ENCODE results near the gene NPHP4. TPM values are rescaled to one million over a fixed set of nuclear protein-coding genes. Genes with fewer than 3 reads are reported as not detected.

The NPHP4 gene
- polyA plus RNA-seq, 1 of the 3 experiments (the other 2 are of a cell fraction) = 7.0 TPM

DNA sequence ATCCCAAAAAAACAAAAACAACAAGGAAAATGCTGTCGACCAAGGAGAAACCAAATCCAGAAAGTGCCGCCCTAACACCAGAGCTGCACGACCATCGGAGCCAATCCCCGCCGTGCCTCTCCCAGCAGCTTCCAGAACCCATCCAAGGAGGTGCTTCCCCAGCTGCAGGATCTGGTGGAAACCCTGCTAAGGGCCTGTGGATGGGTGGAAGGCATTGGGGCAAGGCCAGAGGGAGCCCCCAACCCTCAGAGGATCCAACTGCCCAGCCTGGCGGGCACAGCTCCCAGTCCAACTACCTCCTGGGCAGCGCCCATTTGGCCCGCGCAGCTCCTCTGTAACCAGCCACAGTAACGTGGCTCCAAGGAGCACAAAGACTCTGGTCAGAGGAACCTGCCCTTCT lies 81.6 kb downstream of the NPHP4 start:
- POLR2A ChIA-PET = no interaction called here
- H3K9me3 ChIP-seq = no peaks in the 10 kb centered on the region
- WGBS (ENCODE audit: low lambda C conversion rate) = 96% methylated on average over 4 of the region's 11 CpGs

More for the DNA sequence above, 81.6 kb downstream of the NPHP4 start:
- H3K4me3 ChIP-seq (ENCODE audit: low read depth in 2 of 2, low read length in 1 of 2) = no peak overlapping the region
- H3K9ac ChIP-seq = no peak overlapping the region
- no peak overlapping the region for H2AFZ ChIP-seq (ENCODE audit: low read depth)
- H3K4me1 ChIP-seq (ENCODE audit: control insufficient read depth in 1 of 2, insufficient read depth in 2 of 2, low read depth in 1 of 2, low read length in 1 of 2) = peaks cover 0 to 9% of the 10 kb centered on the region in 2 experiments; a peak in 1 of 4 replicates
- peaks cover 0 to 1% of the 10 kb centered on the region in 2 experiments for H3K36me3 ChIP-seq (replicated peaks in 1 of 2; ENCODE audit: control insufficient read depth in 1 of 2, insufficient read depth in 2 of 2, low read length in 1 of 2)
- H3F3A ChIP-seq (replicated peaks; ENCODE audit: insufficient read depth) = no peaks in the 10 kb centered on the region
- H3K4me2 ChIP-seq = no peak overlapping the region
- H3K79me2 ChIP-seq (ENCODE audit: insufficient read depth) = no peaks in the 10 kb centered on the region
- TF ChIP-seq MEF2A (IDR thresholded peaks at IDR 0.05; ENCODE audit: borderline replicate concordance, low read depth) (no peak), FOXM1 (IDR thresholded peaks at IDR 0.05; ENCODE audit: low read depth) (no peak), RXRA (IDR thresholded peaks at IDR 0.05; ENCODE audit: borderline replicate concordance, low read depth) (no peak), RAD21 (IDR thresholded peaks at IDR 0.05; ENCODE audit: low read length) (no peak), TCF12 (IDR thresholded peaks at IDR 0.05) (no peak), TAF1 (IDR thresholded peaks at IDR 0.05; ENCODE audit: borderline replicate concordance, low read depth, low read length) (no peak), NFIC (IDR thresholded peaks at IDR 0.05; ENCODE audit: borderline replicate concordance) (no peak), ZBTB33 (IDR thresholded peaks at IDR 0.05; ENCODE audit: borderline replicate concordance, low read depth) (no peak), RFX5 (IDR thresholded peaks at IDR 0.05; ENCODE audit: low read length) (no peak), EZH2phosphoT487 (IDR thresholded peaks at IDR 0.05; ENCODE audit: borderline replicate concordance, low read depth) (no peak), FOXJ3 (CRISPR knock-in tag; IDR thresholded peaks at IDR 0.05) (no peak), GATA2 (CRISPR knock-in tag; IDR thresholded peaks at IDR 0.05) (no peak), JUND (IDR thresholded peaks at IDR 0.05) (no peak), CTCF (IDR thresholded peaks at IDR 0.05) (no peak)
- TF ChIP-seq, protein P1, sequence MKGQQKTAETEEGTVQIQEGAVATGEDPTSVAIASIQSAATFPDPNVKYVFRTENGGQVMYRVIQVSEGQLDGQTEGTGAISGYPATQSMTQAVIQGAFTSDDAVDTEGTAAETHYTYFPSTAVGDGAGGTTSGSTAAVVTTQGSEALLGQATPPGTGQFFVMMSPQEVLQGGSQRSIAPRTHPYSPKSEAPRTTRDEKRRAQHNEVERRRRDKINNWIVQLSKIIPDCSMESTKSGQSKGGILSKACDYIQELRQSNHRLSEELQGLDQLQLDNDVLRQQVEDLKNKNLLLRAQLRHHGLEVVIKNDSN (IDR thresholded peaks at IDR 0.05; ENCODE audit: borderline replicate concordance, low read depth) = no peak
- TF ChIP-seq, protein P2, sequence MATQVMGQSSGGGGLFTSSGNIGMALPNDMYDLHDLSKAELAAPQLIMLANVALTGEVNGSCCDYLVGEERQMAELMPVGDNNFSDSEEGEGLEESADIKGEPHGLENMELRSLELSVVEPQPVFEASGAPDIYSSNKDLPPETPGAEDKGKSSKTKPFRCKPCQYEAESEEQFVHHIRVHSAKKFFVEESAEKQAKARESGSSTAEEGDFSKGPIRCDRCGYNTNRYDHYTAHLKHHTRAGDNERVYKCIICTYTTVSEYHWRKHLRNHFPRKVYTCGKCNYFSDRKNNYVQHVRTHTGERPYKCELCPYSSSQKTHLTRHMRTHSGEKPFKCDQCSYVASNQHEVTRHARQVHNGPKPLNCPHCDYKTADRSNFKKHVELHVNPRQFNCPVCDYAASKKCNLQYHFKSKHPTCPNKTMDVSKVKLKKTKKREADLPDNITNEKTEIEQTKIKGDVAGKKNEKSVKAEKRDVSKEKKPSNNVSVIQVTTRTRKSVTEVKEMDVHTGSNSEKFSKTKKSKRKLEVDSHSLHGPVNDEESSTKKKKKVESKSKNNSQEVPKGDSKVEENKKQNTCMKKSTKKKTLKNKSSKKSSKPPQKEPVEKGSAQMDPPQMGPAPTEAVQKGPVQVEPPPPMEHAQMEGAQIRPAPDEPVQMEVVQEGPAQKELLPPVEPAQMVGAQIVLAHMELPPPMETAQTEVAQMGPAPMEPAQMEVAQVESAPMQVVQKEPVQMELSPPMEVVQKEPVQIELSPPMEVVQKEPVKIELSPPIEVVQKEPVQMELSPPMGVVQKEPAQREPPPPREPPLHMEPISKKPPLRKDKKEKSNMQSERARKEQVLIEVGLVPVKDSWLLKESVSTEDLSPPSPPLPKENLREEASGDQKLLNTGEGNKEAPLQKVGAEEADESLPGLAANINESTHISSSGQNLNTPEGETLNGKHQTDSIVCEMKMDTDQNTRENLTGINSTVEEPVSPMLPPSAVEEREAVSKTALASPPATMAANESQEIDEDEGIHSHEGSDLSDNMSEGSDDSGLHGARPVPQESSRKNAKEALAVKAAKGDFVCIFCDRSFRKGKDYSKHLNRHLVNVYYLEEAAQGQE (IDR thresholded peaks at IDR 0.05; ENCODE audit: low read depth, low read length) = no peak
- TF ChIP-seq, protein P3, sequence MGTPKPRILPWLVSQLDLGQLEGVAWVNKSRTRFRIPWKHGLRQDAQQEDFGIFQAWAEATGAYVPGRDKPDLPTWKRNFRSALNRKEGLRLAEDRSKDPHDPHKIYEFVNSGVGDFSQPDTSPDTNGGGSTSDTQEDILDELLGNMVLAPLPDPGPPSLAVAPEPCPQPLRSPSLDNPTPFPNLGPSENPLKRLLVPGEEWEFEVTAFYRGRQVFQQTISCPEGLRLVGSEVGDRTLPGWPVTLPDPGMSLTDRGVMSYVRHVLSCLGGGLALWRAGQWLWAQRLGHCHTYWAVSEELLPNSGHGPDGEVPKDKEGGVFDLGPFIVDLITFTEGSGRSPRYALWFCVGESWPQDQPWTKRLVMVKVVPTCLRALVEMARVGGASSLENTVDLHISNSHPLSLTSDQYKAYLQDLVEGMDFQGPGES (IDR thresholded peaks at IDR 0.05; ENCODE audit: low read depth, low read length) = no peak
- TF ChIP-seq, protein P4, sequence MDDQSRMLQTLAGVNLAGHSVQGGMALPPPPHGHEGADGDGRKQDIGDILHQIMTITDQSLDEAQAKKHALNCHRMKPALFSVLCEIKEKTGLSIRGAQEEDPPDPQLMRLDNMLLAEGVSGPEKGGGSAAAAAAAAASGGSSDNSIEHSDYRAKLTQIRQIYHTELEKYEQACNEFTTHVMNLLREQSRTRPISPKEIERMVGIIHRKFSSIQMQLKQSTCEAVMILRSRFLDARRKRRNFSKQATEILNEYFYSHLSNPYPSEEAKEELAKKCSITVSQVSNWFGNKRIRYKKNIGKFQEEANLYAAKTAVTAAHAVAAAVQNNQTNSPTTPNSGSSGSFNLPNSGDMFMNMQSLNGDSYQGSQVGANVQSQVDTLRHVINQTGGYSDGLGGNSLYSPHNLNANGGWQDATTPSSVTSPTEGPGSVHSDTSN (IDR thresholded peaks at IDR 0.05) = no peak
- no peaks in the 10 kb centered on the region for H3K9me2 ChIP-seq
- no peak for DNase-seq
- H3K27me3 ChIP-seq (ENCODE audit: insufficient read depth) = no peaks in the 10 kb centered on the region
- CTCF ChIA-PET = interaction anchor here (1.2 kb wide), 2 partner anchors 22 to 133 kb away, joined by 3 read pairs; no protein-coding TSS in a partner anchor
- H4K20me1 ChIP-seq (ENCODE audit: insufficient read depth) = no peaks in the 10 kb centered on the region
- H3K27ac ChIP-seq (ENCODE audit: low read depth in 2 of 2, low read length in 1 of 2) = no peak overlapping the region
